K562 (cell line): Measurements from ENCODE around the gene PRAMEF12. TPM values are rescaled to one million over a fixed set of nuclear protein-coding genes. Genes with fewer than 3 reads are reported as not detected.

Experiments
- AFF1 ChIP-seq, 2 experiments: fragments of 450-650 bp; IDR thresholded peaks; 2 replicates each; pipeline ENCODE4 v1.6.1; 2018; ENCODE audit warnings: mild to moderate bottlenecking in 2 of 2, low read depth in 1 of 2; ENCODE audit not compliant: partially characterized antibody in 2 of 2
- ARID1B ChIP-seq: fragments of 450-650 bp; IDR thresholded peaks from 2 replicates; pipeline ENCODE4 v1.6.1; 2016; ENCODE audit warnings: antibody characterized with exemption, mild to moderate bottlenecking, inconsistent platforms
- E2F4 ChIP-seq: sonication (generic); formaldehyde crosslinking; IDR thresholded peaks from 2 replicates; pipeline ENCODE4 v1.8.0; 2022; ENCODE audit warnings: mild to moderate bottlenecking, low read depth, missing genetic modification reagents
- PCBP2 ChIP-seq: fragments of 200-400 bp; formaldehyde crosslinking; IDR thresholded peaks from 2 replicates; pipeline ENCODE4 v1.6.1; 2018; ENCODE audit warnings: low read length, low read depth, mild to moderate bottlenecking, moderate library complexity; ENCODE audit not compliant: poor library complexity, severe bottlenecking
- SLC30A9 ChIP-seq: fragments of 250-450 bp; sonication (Bioruptor Pico); IDR thresholded peaks from 2 replicates; pipeline ENCODE4 v1.8.0; 2022; ENCODE audit warnings: mild to moderate bottlenecking, moderate library complexity
- ZNF592 ChIP-seq: fragments of 450-650 bp; IDR thresholded peaks from 2 replicates; pipeline ENCODE4 v1.6.1; 2017; ENCODE audit warnings: antibody characterized with exemption, mild to moderate bottlenecking
- ZNF766 ChIP-seq: fragments of 200-800 bp; sonication (Bioruptor generic); conservative IDR thresholded peaks from 2 replicates; pipeline ENCODE4 v1.6.1; 2016; ENCODE audit warnings: missing genetic modification characterization, missing compliant biosample characterization
- polyA plus RNA-seq, 8 experiments: library from polyadenylated mRNA; depleted of rRNA in 4 of 8; stranded (reverse) in 5 of 8; unstranded in 3 of 8; fragments of >200 nt; fragmentation: Nextera tagmentation in 2 of 8; fragmentation: Illumina TruSeq in 1 of 8; extraction: Ambion mirVana in 2 of 8; extraction: Trizol in 1 of 8; gene quantifications; 2 replicates each; pipeline versions ENCODE4 v1.2.1 to v1.2.3, GENCODE V29; 2011 to 2014; ENCODE audit warnings: inconsistent platforms in 1 of 8, missing spikeins in 1 of 8
- total RNA-seq, 7 experiments: library from RNA; depleted of rRNA in 6 of 7; stranded (reverse); fragments of >200 nt in 6 of 7; fragmentation: Illumina TruSeq in 2 of 7; extraction: Trizol in 2 of 7; gene quantifications; 2 replicates each; pipeline versions ENCODE4 v1.2.1 to v1.2.3, GENCODE V29; 2011 to 2021; ENCODE audit warnings: low replicate concordance in 1 of 7

The PRAMEF12 gene
- total and polyA plus RNA-seq, 9 of the 15 experiments (the other 6 are each of a cell fraction or from before 2014, with no cell fraction given): not detected

GRCh38 chr1:12810691-12811408 is 37.3 kb downstream of the PRAMEF12 start (continued):
- TF ChIP-seq SLC30A9 (CRISPR knock-in tag): no peak
- TF ChIP-seq ZNF766 (CRISPR knock-in tag): peak; percentile 81
- TF ChIP-seq ARID1B: peak; percentile 67
- no peak for TF ChIP-seq PCBP2
- TF ChIP-seq ZNF592: no peak
- TF ChIP-seq E2F4 (CRISPR knock-in tag): no peak
- TF ChIP-seq AFF1 (IDR thresholded peaks at IDR 0.05; ENCODE audit: low read depth in 1 of 2, partially characterized antibody in 2 of 2): no peak
- TF ChIP-seq, all 486 proteins: peak for 26
